Trophoblast cell (in vitro differentiated cells and primary cell): ENCODE results near the gene TWF2.
A peak's percentile ranks its signal among the peaks of the same experiment; 100 is the strongest.

Experiments used
- DNase-seq, 2 donors: peaks; one replicate each; pipeline ENCODE4 v3.0.0-alpha.2; 2016
- H2AFZ ChIP-seq: 2 replicates; pipeline ENCODE4 v1.6.1; 2013; ENCODE audit warnings: low read length, moderate library complexity, mild to moderate bottlenecking; ENCODE audit not compliant: insufficient read depth, poor library complexity
- H2AK5ac ChIP-seq: 2 replicates; pipeline ENCODE4 v1.6.1; 2013; ENCODE audit warnings: mild to moderate bottlenecking, low read length
- H2BK120ac ChIP-seq: 2 replicates; pipeline ENCODE4 v1.6.1; 2013; ENCODE audit warnings: low read length, mild to moderate bottlenecking, moderate library complexity; ENCODE audit not compliant: insufficient read depth, poor library complexity
- H2BK12ac ChIP-seq: 2 replicates; pipeline ENCODE4 v1.6.1; 2013; ENCODE audit warnings: mild to moderate bottlenecking, low read length, moderate library complexity
- H2BK5ac ChIP-seq: 2 replicates; pipeline ENCODE4 v1.6.1; 2013; ENCODE audit warnings: low read length, low read depth, moderate library complexity, mild to moderate bottlenecking; ENCODE audit not compliant: poor library complexity
- H3K14ac ChIP-seq: 2 replicates; pipeline ENCODE4 v1.6.1; 2013; ENCODE audit warnings: mild to moderate bottlenecking, low read length
- H3K18ac ChIP-seq: 2 replicates; pipeline ENCODE4 v1.6.1; 2013; ENCODE audit warnings: mild to moderate bottlenecking, low read length
- H3K23ac ChIP-seq: 2 replicates; pipeline ENCODE4 v1.6.1; 2013; ENCODE audit warnings: low read length
- H3K27ac ChIP-seq: 2 replicates; pipeline ENCODE4 v1.5.1; 2013; ENCODE audit warnings: low read depth, mild to moderate bottlenecking, inconsistent platforms, low read length, moderate library complexity
- H3K27me3 ChIP-seq: 2 replicates; pipeline ENCODE4 v1.6.1; 2013; ENCODE audit warnings: inconsistent platforms, mild to moderate bottlenecking, low read length, moderate library complexity; ENCODE audit not compliant: insufficient read depth
- H3K36me3 ChIP-seq, 2 experiments: 1 replicate in 1 of 2; 2 replicates in 1 of 2; pipeline ENCODE4 v1.6.1; 2013; ENCODE audit warnings: low read length in 2 of 2, mild to moderate bottlenecking in 2 of 2, moderate library complexity in 1 of 2; ENCODE audit not compliant: insufficient read depth in 2 of 2, control insufficient read depth in 1 of 2
- H3K4ac ChIP-seq: 2 replicates; pipeline ENCODE4 v1.6.1; 2013; ENCODE audit warnings: low read depth, mild to moderate bottlenecking, low read length, moderate library complexity
- H3K4me1 ChIP-seq, 2 experiments: 1 replicate in 1 of 2; 2 replicates in 1 of 2; pipeline ENCODE4 v1.6.1; 2013; ENCODE audit warnings: low read length in 2 of 2, mild to moderate bottlenecking in 2 of 2, moderate library complexity in 1 of 2; ENCODE audit not compliant: insufficient read depth in 2 of 2, control insufficient read depth in 1 of 2
- H3K4me2 ChIP-seq: 2 replicates; pipeline ENCODE4 v1.6.1; 2013; ENCODE audit warnings: inconsistent platforms, mild to moderate bottlenecking, low read length, moderate library complexity
- H3K4me3 ChIP-seq: 2 replicates; pipeline ENCODE4 v1.5.1; 2013; ENCODE audit warnings: mild to moderate bottlenecking, low read depth, low read length, inconsistent platforms
- H3K79me1 ChIP-seq: one replicate; pipeline ENCODE4 v1.6.1; 2013; ENCODE audit warnings: low read length
- H3K79me2 ChIP-seq: 2 replicates; pipeline ENCODE4 v1.6.1; 2013; ENCODE audit warnings: low read length, mild to moderate bottlenecking; ENCODE audit not compliant: control insufficient read depth, insufficient read depth, poor library complexity
- H3K9ac ChIP-seq: 2 replicates; pipeline ENCODE4 v1.6.1; 2013; ENCODE audit warnings: mild to moderate bottlenecking, low read length
- H3K9me3 ChIP-seq: 2 replicates; pipeline ENCODE4 v1.6.1; 2013; ENCODE audit warnings: low read depth, mild to moderate bottlenecking, control low read depth, inconsistent platforms, low read length; ENCODE audit not compliant: insufficient read depth
- H4K12ac ChIP-seq: 2 replicates; pipeline ENCODE4 v1.6.1; 2013; ENCODE audit warnings: low read depth, mild to moderate bottlenecking, low read length, moderate library complexity
- H4K8ac ChIP-seq: 2 replicates; pipeline ENCODE4 v1.6.1; 2013; ENCODE audit warnings: low read depth, mild to moderate bottlenecking, low read length, moderate library complexity
- H4K91ac ChIP-seq: one replicate; pipeline ENCODE4 v1.6.1; 2013; ENCODE audit warnings: low read depth, mild to moderate bottlenecking, low read length, moderate library complexity
- WGBS: extraction: QIAGEN DNeasy Blood & Tissue Kit; methylation state at CpG from one replicate; pipeline ENCODE4 v1.1.7; 2013; ENCODE audit warnings: missing lambda C conversion rate; ENCODE audit not compliant: insufficient read length, insufficient coverage; ENCODE audit errors: extremely low coverage; 5-methylcytosine and 5-hydroxymethylcytosine counted together

Gene TWF2

GRCh38 chr3:52190294-52191074 lies 48.5 kb downstream of the TWF2 start:
- Histone ChIP-seq H2AK5ac (no peak overlapping the region), H2BK12ac (no peak overlapping the region), H2BK120ac (no peak overlapping the region), H3K9ac (no peak overlapping the region), H3K4me3 (no peak overlapping the region), H3K36me3 (no peaks in the 10 kb centered on the region), H3K18ac (no peak overlapping the region), H3K27me3 (no peaks in the 10 kb centered on the region), H4K91ac (no peak overlapping the region), H3K79me1 (no peaks in the 10 kb centered on the region), H2AFZ (no peak overlapping the region), H3K27ac (no peak overlapping the region), H4K8ac (no peak overlapping the region), H3K4ac (no peak overlapping the region), H3K14ac (no peak overlapping the region), H3K4me2 (no peak overlapping the region), H2BK5ac (no peak overlapping the region), H3K9me3 (no peaks in the 10 kb centered on the region), H3K23ac (no peak overlapping the region), H4K12ac (no peak overlapping the region), H3K4me1 (peaks cover 5% of the 10 kb centered on the region in 2 experiments), H3K79me2 (no peaks in the 10 kb centered on the region)
- WGBS, result no CpG with 5 or more reads among the region's 9 CpGs
- DNase-seq, result no peak

GRCh38 chr3:52188556-52188955 lies 50.4 kb downstream of the TWF2 start:
- Histone ChIP-seq H3K27ac (peak overlapping the region; percentile 39), H3K36me3 (no peaks in the 10 kb centered on the region), H3K9me3 (peaks cover 2% of the 10 kb centered on the region), H4K12ac (no peak overlapping the region), H3K9ac (no peak overlapping the region), H3K4me2 (no peak overlapping the region), H3K23ac (no peak overlapping the region), H3K27me3 (no peaks in the 10 kb centered on the region), H3K79me2 (no peaks in the 10 kb centered on the region), H2BK5ac (no peak overlapping the region), H3K14ac (no peak overlapping the region), H3K4ac (no peak overlapping the region), H2BK120ac (no peak overlapping the region), H4K8ac (no peak overlapping the region), H3K79me1 (no peaks in the 10 kb centered on the region), H4K91ac (peak overlapping the region; percentile 5), H2BK12ac (no peak overlapping the region), H3K18ac (no peak overlapping the region), H2AFZ (no peak overlapping the region), H3K4me3 (no peak overlapping the region), H2AK5ac (no peak overlapping the region), H3K4me1 (peaks cover 5% of the 10 kb centered on the region in 2 experiments)
- peak; percentile 38 to 56 for DNase-seq
- no CpG with 5 or more reads among the region's 1 CpG for WGBS

GRCh38 chr3:52186729-52187128 lies 52.2 kb downstream of the TWF2 start:
- H3K4me1 ChIP-seq, result peaks cover 5 to 9% of the 10 kb centered on the region in 2 experiments
- no peak overlapping the region for H3K23ac ChIP-seq
- H3K27me3 ChIP-seq, result no peaks in the 10 kb centered on the region
- H2BK12ac ChIP-seq, result no peak overlapping the region
- no peak overlapping the region for H3K9ac ChIP-seq
- no peak overlapping the region for H3K27ac ChIP-seq
- no peak overlapping the region for H3K14ac ChIP-seq
- peaks cover 4% of the 10 kb centered on the region for H3K9me3 ChIP-seq
- no peaks in the 10 kb centered on the region for H3K36me3 ChIP-seq
- no peak overlapping the region for H4K91ac ChIP-seq
- no peak overlapping the region for H2BK5ac ChIP-seq
- H4K8ac ChIP-seq, result no peak overlapping the region
- no CpG with 5 or more reads among the region's 9 CpGs for WGBS
- no peak overlapping the region for H3K4ac ChIP-seq
- no peak overlapping the region for H3K4me3 ChIP-seq
- H3K4me2 ChIP-seq, result no peak overlapping the region
- H3K79me1 ChIP-seq, result no peaks in the 10 kb centered on the region
- no peak overlapping the region for H3K18ac ChIP-seq
- H2BK120ac ChIP-seq, result no peak overlapping the region
- no peak overlapping the region for H2AFZ ChIP-seq
- H4K12ac ChIP-seq, result no peak overlapping the region
- no peaks in the 10 kb centered on the region for H3K79me2 ChIP-seq
- DNase-seq, result no peak
- H2AK5ac ChIP-seq, result no peak overlapping the region

DNA sequence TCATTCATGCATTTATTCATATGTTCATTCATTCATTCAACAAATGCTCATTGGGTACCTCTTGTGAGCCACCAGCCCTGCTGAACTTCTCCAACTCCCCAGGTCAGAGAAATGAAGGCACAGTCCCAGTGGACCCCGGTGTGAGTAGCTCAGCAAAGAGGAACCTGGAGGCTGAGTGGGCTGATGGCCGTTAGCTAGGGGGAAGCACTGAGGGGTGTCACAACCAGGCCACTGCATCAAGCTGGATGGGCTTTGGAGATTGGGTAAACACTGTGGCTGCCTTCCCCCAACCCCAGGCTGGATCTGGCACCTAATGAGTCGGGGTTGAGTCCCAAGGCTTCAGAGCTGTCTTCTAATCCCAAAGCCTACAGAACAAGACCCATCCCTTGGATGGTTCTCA lies 53.1 kb downstream of the TWF2 start:
- Histone ChIP-seq H3K4me2 (no peak overlapping the region), H3K27ac (no peak overlapping the region), H2AK5ac (no peak overlapping the region), H2BK120ac (no peak overlapping the region), H3K4ac (no peak overlapping the region), H3K79me1 (no peaks in the 10 kb centered on the region), H3K23ac (no peak overlapping the region), H2AFZ (no peak overlapping the region), H3K27me3 (no peaks in the 10 kb centered on the region), H3K14ac (no peak overlapping the region), H3K36me3 (no peaks in the 10 kb centered on the region), H3K79me2 (no peaks in the 10 kb centered on the region), H2BK5ac (no peak overlapping the region), H3K4me1 (peaks cover 5 to 13% of the 10 kb centered on the region in 2 experiments), H3K9ac (no peak overlapping the region), H4K91ac (no peak overlapping the region), H3K9me3 (peaks cover 4% of the 10 kb centered on the region), H3K18ac (no peak overlapping the region), H4K8ac (no peak overlapping the region), H4K12ac (no peak overlapping the region), H3K4me3 (no peak overlapping the region), H2BK12ac (no peak overlapping the region)
- no peak for DNase-seq
- no CpG with 5 or more reads among the region's 3 CpGs for WGBS
